Spleen (tissue), 7 donors: ENCODE data around the gene CCDC117.

Experiments
- POLR2AphosphoS5 ChIP-seq, 3 donors: sonication (generic); formaldehyde crosslinking; IDR thresholded peaks; one replicate each; pipeline ENCODE4 v1.5.1; 2017; ENCODE audit warnings: antibody characterized with exemption in 3 of 3
- TF ChIP-seq, protein P1 (sequence below), 11 experiments: fragments of 200-600 bp in 7 of 11; fragments of 450-650 bp in 4 of 11; sonication (generic) in 4 of 11; IDR thresholded peaks in 8 of 11; conservative IDR thresholded peaks in 3 of 11; 1 replicate in 7 of 11; 2 replicates in 4 of 11; pipeline versions ENCODE4 v1.4.0 to v1.8.0; 2016 to 2021; ENCODE audit warnings: antibody characterized with exemption in 11 of 11, inconsistent platforms in 4 of 11, mild to moderate bottlenecking in 1 of 11
- donor health status: DM: no; HTN: no; CAD: no; lungs with moderate emphysema.
- donor health status: DM: no; HTN: no; CAD: no.
- donor health status: DM: no; HTN: no; CAD: no.

DNA sequence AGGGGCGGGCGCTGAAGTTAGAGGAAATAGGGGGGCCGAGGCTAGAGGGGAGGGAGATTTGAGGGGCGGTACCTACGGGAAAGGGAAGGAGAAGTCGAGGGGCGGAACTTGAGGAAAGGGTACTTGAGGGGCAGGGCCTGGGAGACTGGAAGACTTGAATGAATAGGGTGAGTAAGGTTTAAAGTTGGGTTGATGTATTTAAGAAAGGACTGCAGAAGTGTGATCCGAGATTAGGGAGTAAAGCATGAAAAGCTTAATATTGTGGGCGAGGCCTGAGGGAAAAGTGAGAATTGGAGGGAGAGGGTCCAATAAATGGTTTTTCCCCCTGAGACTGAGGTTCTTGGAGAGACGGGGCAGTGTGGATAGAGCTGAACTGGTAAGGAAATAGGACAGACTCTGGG lies 29.9 kb upstream of the CCDC117 start:
- TF ChIP-seq, protein P1, sequence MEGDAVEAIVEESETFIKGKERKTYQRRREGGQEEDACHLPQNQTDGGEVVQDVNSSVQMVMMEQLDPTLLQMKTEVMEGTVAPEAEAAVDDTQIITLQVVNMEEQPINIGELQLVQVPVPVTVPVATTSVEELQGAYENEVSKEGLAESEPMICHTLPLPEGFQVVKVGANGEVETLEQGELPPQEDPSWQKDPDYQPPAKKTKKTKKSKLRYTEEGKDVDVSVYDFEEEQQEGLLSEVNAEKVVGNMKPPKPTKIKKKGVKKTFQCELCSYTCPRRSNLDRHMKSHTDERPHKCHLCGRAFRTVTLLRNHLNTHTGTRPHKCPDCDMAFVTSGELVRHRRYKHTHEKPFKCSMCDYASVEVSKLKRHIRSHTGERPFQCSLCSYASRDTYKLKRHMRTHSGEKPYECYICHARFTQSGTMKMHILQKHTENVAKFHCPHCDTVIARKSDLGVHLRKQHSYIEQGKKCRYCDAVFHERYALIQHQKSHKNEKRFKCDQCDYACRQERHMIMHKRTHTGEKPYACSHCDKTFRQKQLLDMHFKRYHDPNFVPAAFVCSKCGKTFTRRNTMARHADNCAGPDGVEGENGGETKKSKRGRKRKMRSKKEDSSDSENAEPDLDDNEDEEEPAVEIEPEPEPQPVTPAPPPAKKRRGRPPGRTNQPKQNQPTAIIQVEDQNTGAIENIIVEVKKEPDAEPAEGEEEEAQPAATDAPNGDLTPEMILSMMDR (IDR thresholded peaks at IDR 0.05 in 8 of 11, conservative IDR thresholded peaks at IDR 0.05 in 3 of 11): no peak
- TF ChIP-seq POLR2AphosphoS5 (IDR thresholded peaks at IDR 0.05): no peak
